Muscle of back (tissue), 13 donors: Measurements from ENCODE around the gene ZNF534. TPM values are rescaled to one million over a fixed set of nuclear protein-coding genes. Genes with fewer than 3 reads are reported as not detected.
A peak's percentile ranks its signal among the peaks of the same experiment; 100 is the strongest.
"Not testable (repeated sequence)": the region's sequence is repeated elsewhere in the genome, so short reads cannot be mapped to it uniquely, and the experiment has no call there.

Source experiments
- DNase-seq, 3 donors: peaks; one replicate each; pipeline versions ENCODE4 v3.0.0 to v3.0.0-alpha.2; 2013
- long read RNA-seq, 9 donors: transcript quantifications; one replicate each; lab custom pipeline, GENCODE V29; 2026
- polyA plus RNA-seq, 10 donors: library from polyadenylated mRNA; unstranded; fragments of 120-200 nt; gene quantifications; one replicate each; pipeline ENCODE4 v1.2.1, GENCODE V29; 2013; ENCODE audit not compliant: insufficient read length in 10 of 10

Gene ZNF534
- polyA plus RNA-seq: 1 to 10 TPM in 1 of 10 donors, under 1 TPM in 9; 0.47 to 1.4 (median 0.66) TPM
- long read RNA-seq, donor 1: 0 reads
- long read RNA-seq, donor 2: 0 reads
- long read RNA-seq, donor 3: 0 reads
- long read RNA-seq, donor 4: 0 reads
- long read RNA-seq, donor 5: 0 reads
- long read RNA-seq, donor 6: 0 reads
- long read RNA-seq, donor 7: 0 reads
- long read RNA-seq, donor 8: 0 reads
- long read RNA-seq, donor 9: 0 reads

GRCh38 chr19:52428937-52429336 is at the start of gene ZNF534:
ZNF534 (plus strand) TSS chr19:52429148; CDS start chr19:52431475, 2,327 bp downstream.
- no peak for DNase-seq

- DNase-seq: no peak
Observed at GRCh38 chr19:52391135-52391534, 37.8 kb upstream of the ZNF534 start.

GRCh38 chr19:52397310-52398080 is 31.5 kb upstream of the ZNF534 start, which contains the start of gene ZNF528:
ZNF528 (plus strand) TSS chr19:52397849; CDS start chr19:52402014, 4,165 bp downstream.
- peak; percentile 95 to 98 (median 96) for DNase-seq

GRCh38 chr19:52398081-52398441 is 30.9 kb upstream of the ZNF534 start:
- no peak for DNase-seq

GRCh38 chr19:52410276-52410675 is 18.7 kb upstream of the ZNF534 start:
- no peak for DNase-seq

GRCh38 chr19:52415711-52416110 is 13.2 kb upstream of the ZNF534 start:
- no peak for DNase-seq

GRCh38 chr19:52442179-52442578 is 13.2 kb downstream of the ZNF534 start:
- no peak for DNase-seq

- no peak for DNase-seq
Observed at GRCh38 chr19:52444506-52444905, 15.6 kb downstream of the ZNF534 start.

- peak in 1 of 3 donors; percentile 4 for DNase-seq
Observed at GRCh38 chr19:52451241-52451640, 22.3 kb downstream of the ZNF534 start.

GRCh38 chr19:52453324-52454094 is 24.6 kb downstream of the ZNF534 start, which contains the start of gene ZNF578:
ZNF578 (plus strand) TSS chr19:52453553; CDS start chr19:52501846, 48,293 bp downstream.
- peak; percentile 87 to 95 (median 90) for DNase-seq

- DNase-seq: no peak
Observed at GRCh38 chr19:52464798-52465470, 36.0 kb downstream of the ZNF534 start.

- no peak for DNase-seq
Observed at GRCh38 chr19:52473655-52474350, 44.9 kb downstream of the ZNF534 start.

- no peak for DNase-seq
Observed at GRCh38 chr19:52474351-52475127, 45.6 kb downstream of the ZNF534 start.

- not testable (repeated sequence) for DNase-seq
Observed at GRCh38 chr19:52484111-52484743, 55.3 kb downstream of the ZNF534 start.

- DNase-seq: not testable (repeated sequence)
Observed at GRCh38 chr19:52485064-52485463, 56.1 kb downstream of the ZNF534 start.

- DNase-seq: not testable (repeated sequence)
Observed at GRCh38 chr19:52485561-52486240, 56.8 kb downstream of the ZNF534 start.

GRCh38 chr19:52492201-52492993 is 63.4 kb downstream of the ZNF534 start:
- DNase-seq: peak in 2 of 3 donors; percentile 12 to 48

GRCh38 chr19:52492994-52493470 is 64.1 kb downstream of the ZNF534 start:
- peak in 2 of 3 donors; percentile 20 to 57 for DNase-seq
